SW480 (cell line): Measurements from ENCODE around the gene GMNC.
"Not testable (repeated sequence)": the region's sequence is repeated elsewhere in the genome, so short reads cannot be mapped to it uniquely, and the experiment has no call there.

Source experiments
- DNase-seq: peaks from one replicate; pipeline ENCODE4 v3.0.0-alpha.2; 2016; ENCODE audit warnings: low spot score

The GMNC gene

GRCh38 chr3:190862209-190863118, at the start of gene GMNC:
TSS of gene GMNC (minus strand) at chr3:190862694. CDS start at chr3:190862615, 79 bp downstream.
- peak; percentile 70 for DNase-seq

- peak; percentile 26 for DNase-seq
Observed at GRCh38 chr3:190911382-190911781, 48.9 kb upstream of the GMNC start.

GRCh38 chr3:190909908-190910307, 47.4 kb upstream of the GMNC start:
- no peak for DNase-seq

GRCh38 chr3:190903156-190903555, 40.7 kb upstream of the GMNC start:
- no peak for DNase-seq

GRCh38 chr3:190902292-190902691, 39.8 kb upstream of the GMNC start:
- no peak for DNase-seq

- DNase-seq = no peak
Observed at GRCh38 chr3:190892395-190892902, 30.0 kb upstream of the GMNC start.

- DNase-seq = no peak
Observed at GRCh38 chr3:190886945-190887344, 24.5 kb upstream of the GMNC start.

GRCh38 chr3:190883973-190884832, 21.7 kb upstream of the GMNC start:
- peak; percentile 59 for DNase-seq

- no peak for DNase-seq
Observed at GRCh38 chr3:190883141-190883540, 20.6 kb upstream of the GMNC start.

- no peak for DNase-seq
Observed at GRCh38 chr3:190877925-190878324, 15.4 kb upstream of the GMNC start.

GRCh38 chr3:190876433-190876832, 13.9 kb upstream of the GMNC start:
- DNase-seq = not testable (repeated sequence)

- DNase-seq = not testable (repeated sequence)
Observed at GRCh38 chr3:190875061-190875460, 12.6 kb upstream of the GMNC start.

GRCh38 chr3:190870127-190870526, 7.6 kb upstream of the GMNC start:
- no peak for DNase-seq

- DNase-seq = no peak
Observed at GRCh38 chr3:190867071-190867470, 4.6 kb upstream of the GMNC start.

- DNase-seq = peak; percentile 30
Observed at GRCh38 chr3:190865828-190866227, 3.3 kb upstream of the GMNC start.

- no peak for DNase-seq
Observed at GRCh38 chr3:190865419-190865818, 2.9 kb upstream of the GMNC start.

- no peak for DNase-seq
Observed at GRCh38 chr3:190864002-190864401, 1.5 kb upstream of the GMNC start.

- DNase-seq = peak; percentile 7
Observed at GRCh38 chr3:190863119-190863465, 598 bp upstream of the GMNC start.

- no peak for DNase-seq
Observed at GRCh38 chr3:190860521-190860920, 2.0 kb downstream of the GMNC start.

GRCh38 chr3:190855151-190855550, 7.3 kb downstream of the GMNC start:
- DNase-seq = no peak

GRCh38 chr3:190854062-190854461, 8.4 kb downstream of the GMNC start:
- DNase-seq = no peak

GRCh38 chr3:190853464-190853863, 9.0 kb downstream of the GMNC start:
- DNase-seq = no peak

- DNase-seq = no peak
Observed at GRCh38 chr3:190849607-190850006, 12.9 kb downstream of the GMNC start.
